GM19328 (cell line): ENCODE data around the gene PPCS.

Source experiments
- ATAC-seq: cut with Tn5 transposase; IDR thresholded peaks from one replicate; pipeline ENCODE4 v1.9.1; 2021; ENCODE audit warnings: mild to moderate bottlenecking, moderate library complexity; ENCODE audit not compliant: unreplicated experiment

The PPCS gene

GRCh38 chr1:42456010-42456753 is at the start of gene PPCS, which contains the start of gene ZMYND12:
TSS of gene PPCS (plus strand) at chr1:42456543. CDS start at chr1:42456566, 23 bp downstream.
TSS of gene ZMYND12 (minus strand) at chr1:42456022. CDS start at chr1:42455997, 25 bp downstream.
- peak; percentile 76 for ATAC-seq

GRCh38 chr1:42414551-42415496 is 41.5 kb upstream of the PPCS start:
- no peak for ATAC-seq

DNA sequence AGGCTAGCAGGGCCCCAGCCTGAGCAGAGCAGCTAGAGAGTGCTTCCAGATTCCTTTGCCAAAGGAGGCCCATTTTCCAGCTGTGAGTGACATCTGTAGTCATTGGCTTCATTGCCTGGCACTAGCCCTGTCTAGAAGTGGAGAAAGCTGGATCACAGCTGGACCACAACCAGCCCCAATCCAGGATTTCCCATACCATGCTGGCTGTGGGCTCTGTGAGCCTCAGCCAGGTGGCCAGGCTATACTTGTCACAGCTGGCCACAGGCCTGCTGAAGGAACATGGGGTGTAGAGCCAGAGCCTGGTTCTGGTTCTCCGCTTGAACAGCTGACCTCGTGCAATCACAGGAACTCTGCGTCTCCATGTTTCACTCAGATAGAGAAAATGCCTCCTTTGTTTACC is 39.2 kb upstream of the PPCS start:
- no peak for ATAC-seq

DNA sequence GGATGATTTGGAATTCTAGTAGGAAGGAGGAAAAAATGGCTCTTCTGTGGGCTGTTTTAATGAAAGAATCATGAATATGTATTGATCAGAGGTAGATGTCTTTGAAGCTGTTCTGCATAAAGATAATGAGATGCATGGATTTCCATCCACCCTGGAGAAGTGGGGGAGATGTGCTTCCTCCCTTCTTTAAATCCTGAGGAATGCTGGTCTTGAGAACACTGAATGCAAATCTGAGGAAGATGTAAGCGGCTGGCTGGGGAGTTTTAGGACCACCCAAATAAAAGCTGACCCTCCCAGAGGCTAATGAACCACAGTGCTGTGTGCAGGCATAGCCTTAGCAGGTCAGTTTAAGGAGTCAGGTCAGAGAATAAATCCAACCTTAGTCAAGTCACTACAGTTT is 37.8 kb upstream of the PPCS start:
- no peak for ATAC-seq

GRCh38 chr1:42419126-42419821 is 37.1 kb upstream of the PPCS start:
- no peak for ATAC-seq

- no peak for ATAC-seq
Observed at GRCh38 chr1:42420121-42420520, 36.2 kb upstream of the PPCS start.

DNA sequence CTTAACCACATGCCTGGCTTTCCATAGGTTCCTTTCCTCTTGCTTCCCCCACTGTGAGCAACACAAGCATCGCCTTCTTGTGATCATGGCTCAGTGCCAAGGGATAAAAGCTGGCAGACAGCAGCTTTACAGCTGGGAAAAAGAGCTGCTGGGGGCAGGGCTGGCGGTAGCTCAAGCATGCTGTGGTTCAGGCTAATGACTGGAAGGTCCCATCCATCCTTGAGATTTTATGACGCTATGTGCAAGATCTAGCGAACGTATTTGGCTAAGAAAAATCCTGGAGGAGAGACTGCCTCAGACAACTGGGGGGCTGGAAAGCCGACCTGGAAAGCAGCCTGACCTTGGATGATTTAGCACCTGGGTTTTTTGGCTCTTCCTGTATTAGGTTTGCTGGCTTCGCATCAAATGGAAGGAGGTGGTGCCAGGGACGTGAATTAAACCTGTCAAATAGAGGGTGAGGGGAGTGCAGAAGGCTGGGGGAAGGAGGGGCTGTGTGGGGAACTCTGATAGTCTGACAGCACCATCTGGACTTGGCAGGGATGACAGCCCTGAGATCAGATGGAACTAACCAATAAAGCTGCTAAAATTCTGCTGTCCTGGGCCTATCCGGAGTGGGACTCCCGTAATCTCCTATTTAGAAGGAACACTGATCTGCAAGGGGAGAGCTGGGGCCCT is 35.3 kb upstream of the PPCS start:
- ATAC-seq = no peak

DNA sequence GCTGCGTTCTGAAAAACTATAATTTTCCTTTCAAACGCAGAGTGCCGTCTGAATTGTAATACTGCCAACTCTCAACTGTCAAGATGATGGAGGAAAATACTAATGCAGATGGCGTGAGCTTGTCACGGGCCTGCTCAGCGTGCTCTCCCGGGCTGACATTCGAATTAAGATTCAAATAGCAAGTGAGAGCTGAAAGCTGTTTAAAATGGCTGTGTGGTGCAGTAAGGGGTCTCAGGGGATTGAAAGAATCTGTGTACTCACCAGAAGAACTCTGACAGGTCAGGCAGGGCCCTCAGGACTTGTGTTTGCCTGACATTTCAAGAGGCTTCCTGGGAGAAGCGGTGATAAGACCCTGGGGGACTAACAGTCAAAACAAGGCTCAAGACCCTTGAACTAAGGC is 33.6 kb upstream of the PPCS start:
- ATAC-seq = no peak

GRCh38 chr1:42423681-42424080 is 32.7 kb upstream of the PPCS start:
- no peak for ATAC-seq

DNA sequence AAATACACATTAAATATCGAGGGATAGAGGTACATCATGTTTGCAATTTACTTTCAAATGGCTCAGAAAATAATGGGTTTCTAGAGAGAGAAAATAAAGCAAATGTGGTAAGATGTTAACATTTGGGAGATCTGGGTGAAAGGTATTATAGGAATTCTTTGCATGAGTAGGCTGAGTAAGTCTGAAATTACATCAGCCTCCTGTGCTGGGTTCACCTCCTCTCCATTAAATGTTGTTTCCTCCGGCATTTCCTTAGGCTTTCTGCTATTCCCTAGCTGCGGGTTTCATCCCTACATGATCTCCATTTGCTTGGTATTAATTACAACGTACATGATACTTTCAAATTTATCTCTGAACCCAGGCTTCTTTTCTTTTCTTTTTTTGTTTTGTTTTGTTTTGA is 32.1 kb upstream of the PPCS start:
- ATAC-seq = no peak

GRCh38 chr1:42427240-42427639 is 29.1 kb upstream of the PPCS start:
- no peak for ATAC-seq

- no peak for ATAC-seq
Observed at GRCh38 chr1:42429603-42430002, 26.7 kb upstream of the PPCS start.

DNA sequence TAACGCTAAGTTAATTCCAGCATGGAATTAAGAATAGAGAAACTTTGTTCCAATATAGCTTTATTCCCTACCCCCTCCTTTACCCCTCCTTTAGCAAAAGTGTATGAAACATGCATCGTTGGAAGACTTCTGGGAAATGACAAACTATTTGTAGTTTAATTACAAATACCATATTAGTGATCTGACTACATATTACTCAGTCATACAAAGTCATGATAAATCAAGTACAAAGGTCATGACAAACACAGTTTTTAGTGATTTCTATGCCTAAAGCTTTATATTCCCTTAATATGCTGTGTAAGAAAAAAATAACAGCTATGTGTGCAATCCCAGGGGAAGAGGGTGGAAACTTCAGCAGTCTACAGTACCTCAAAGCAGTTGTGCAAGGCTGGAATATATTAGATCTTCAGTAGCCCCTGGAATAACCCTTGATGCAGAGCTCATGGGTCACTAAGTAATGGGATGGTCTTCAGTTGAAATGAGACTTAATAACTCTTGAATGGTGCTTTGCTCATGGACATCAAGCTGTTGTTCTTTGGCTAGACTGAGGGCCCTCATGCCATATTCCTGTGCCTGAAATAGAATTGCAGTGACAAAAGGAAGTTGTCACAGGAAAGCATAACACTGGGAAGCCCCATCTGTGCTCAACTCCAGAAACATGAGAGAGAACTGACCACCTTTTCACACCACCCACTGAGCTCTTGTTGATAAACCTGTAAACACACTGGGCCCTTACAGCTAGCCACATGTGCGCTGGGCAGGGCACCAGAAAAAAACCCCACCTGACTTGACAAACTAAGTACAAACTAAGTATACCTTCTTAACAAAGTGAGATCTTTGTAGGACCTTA is 25.8 kb upstream of the PPCS start:
- ATAC-seq = no peak

GRCh38 chr1:42431514-42431913 is 24.8 kb upstream of the PPCS start:
- ATAC-seq = no peak

DNA sequence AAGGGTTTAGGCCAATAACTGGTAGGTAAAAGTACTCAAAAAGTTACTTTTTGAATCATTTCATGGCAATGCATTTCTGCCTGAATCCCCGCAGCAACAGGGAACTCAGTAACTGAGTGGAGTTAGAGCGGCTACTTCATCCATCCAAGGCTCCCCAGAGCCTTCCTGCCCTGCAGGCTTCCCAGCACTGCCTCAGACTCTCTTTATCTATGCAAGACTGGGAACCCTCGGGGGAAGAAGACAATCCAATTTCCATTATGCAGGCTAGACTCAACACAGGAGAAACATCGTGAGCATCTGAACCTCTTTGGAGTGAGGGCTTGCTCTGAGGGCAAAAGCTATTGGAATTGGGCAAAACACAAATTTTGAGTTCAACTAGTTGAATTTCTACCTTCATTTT is 23.6 kb upstream of the PPCS start:
- ATAC-seq = no peak

DNA sequence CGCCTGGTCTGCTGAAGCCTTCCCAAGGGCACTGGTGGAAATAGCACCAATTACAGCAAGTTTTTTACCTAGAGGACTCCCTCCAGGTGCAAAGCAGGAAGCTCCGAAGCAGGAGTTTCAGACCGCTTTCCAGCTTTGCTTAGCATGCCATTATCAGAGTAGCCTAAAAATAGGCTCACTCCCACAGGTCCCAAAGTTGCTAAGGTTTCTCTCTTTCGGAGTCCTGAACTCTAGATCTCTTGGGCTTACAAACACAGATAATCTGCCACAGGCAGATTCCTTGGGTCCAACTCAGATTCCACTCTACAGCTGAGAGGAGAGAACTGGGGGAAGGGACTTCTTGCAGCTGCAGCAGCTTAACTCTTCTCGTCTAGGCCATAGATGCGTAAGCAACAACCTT is 23.0 kb upstream of the PPCS start:
- no peak for ATAC-seq

DNA sequence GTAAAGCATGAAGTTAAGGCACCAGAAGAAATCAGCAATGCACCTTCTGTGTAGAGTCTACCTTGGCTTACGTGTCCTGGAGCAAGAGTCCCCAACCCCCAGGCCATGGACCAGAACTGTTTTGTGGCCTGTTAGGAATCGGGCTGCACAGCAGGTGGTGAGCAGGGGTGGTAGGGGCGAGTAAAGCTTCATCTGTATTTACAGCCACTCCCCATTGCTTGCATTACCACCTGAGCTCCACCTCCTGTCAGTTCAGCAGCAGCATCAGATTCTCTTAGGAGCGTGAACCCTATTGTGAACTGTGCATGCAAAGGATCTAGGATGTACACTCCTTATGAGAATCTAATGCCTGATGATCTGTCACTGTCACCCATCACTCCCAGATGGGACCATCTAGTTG is 22.0 kb upstream of the PPCS start:
- ATAC-seq = no peak

DNA sequence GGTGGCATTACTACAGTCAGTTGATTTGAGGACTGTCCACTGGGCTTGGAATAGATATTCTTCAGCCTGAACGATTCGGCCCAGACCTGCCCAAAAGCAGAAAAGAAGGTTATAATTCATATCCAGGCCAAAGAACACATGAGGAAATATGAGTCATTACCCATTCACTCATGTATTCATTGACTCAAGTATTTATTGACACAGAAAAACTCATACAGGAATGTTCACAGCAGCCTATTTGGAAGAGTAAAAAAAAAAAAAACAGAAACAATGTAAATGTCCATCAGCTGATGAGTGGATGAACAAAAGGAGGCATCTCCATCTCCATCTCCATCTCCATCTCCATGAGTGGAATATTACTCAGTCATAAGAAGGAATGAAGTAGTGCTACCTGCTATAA is 16.4 kb upstream of the PPCS start:
- ATAC-seq = no peak

GRCh38 chr1:42442662-42443061 is 13.7 kb upstream of the PPCS start:
- no peak for ATAC-seq

DNA sequence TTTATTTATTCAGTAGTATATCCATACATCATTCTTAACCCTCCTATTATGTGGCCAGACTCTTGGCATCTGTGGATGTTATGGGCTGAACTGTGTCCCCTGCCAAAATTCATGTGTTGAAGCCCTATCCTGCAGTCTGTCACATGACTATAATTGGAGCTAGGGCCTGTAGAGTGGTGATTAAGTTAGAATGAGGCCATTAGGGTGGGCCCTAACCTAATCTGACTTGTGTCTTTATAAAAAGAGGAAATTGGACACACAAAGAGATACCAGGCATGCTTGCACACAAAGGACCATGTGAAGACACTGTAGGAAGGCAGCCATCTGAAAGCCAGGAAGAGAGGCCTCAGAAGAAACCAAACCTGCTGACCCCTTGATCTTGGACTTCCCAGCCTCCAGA is 7.1 kb upstream of the PPCS start:
- no peak for ATAC-seq
